Posterior vena cava (tissue), 2 donors: Measurements from ENCODE around the gene NADSYN1. TPM values are rescaled to one million over a fixed set of nuclear protein-coding genes. Genes with fewer than 3 reads are reported as not detected.

Experiments
- DNase-seq: peaks from one replicate; pipeline ENCODE4 v3.0.0-alpha.2; 2020; ENCODE audit warnings: low spot score
- intact Hi-C, 2 donors: fragments of 100-400 bp; cut with DNase I; formaldehyde crosslinking; loops; one replicate each; pipeline versions ENCODE4 v1.14.1 to v1.14.2; 2022 to 2023
- total RNA-seq, 2 donors: library from RNA; stranded (reverse); fragmentation: NEBNext Ultra II Directional; extraction: Animal tissue kit (Norgen Biotek cat#: 25700); gene quantifications; one replicate each; pipeline ENCODE4 v1.2.1, GENCODE V29; 2021
- donor health status: DM: yes; HTN: yes; CAD: no.
- donor health status: DM: yes; HTN: yes; CAD: no.

NADSYN1 gene
- total RNA-seq, 2 donors from 2014 or later, result 38.7 to 48.1 TPM

GRCh38 chr11:71431271-71431670 lies 21.7 kb upstream of the NADSYN1 start:
- DNase-seq, result no peak
- intact Hi-C loops, result no loop called here

GRCh38 chr11:71432761-71433647 lies 20.0 kb upstream of the NADSYN1 start:
- intact Hi-C loops, result no loop called here
- DNase-seq, result no peak

GRCh38 chr11:71433648-71434450 lies 19.2 kb upstream of the NADSYN1 start:
- intact Hi-C loops, result no loop called here

GRCh38 chr11:71434576-71435130 lies 18.4 kb upstream of the NADSYN1 start:
- no peak for DNase-seq
- intact Hi-C loops, result no loop called here

More at GRCh38 chr11:71433648-71434450, 19.2 kb upstream of the NADSYN1 start:
- peak; percentile 91 for DNase-seq

GRCh38 chr11:71435278-71435951 lies 17.6 kb upstream of the NADSYN1 start:
- intact Hi-C loops, result no loop called here
- DNase-seq, result no peak

GRCh38 chr11:71436861-71437260 lies 16.1 kb upstream of the NADSYN1 start:
- intact Hi-C loops, result no loop called here
- DNase-seq, result no peak

GRCh38 chr11:71437399-71437798 lies 15.6 kb upstream of the NADSYN1 start:
- intact Hi-C loops, result no loop called here
- DNase-seq, result no peak

GRCh38 chr11:71437879-71438278 lies 15.1 kb upstream of the NADSYN1 start:
- intact Hi-C loops, result no loop called here
- DNase-seq, result no peak

- intact Hi-C loops, result no loop called here
- no peak for DNase-seq
Measured at GRCh38 chr11:71438650-71439049, 14.4 kb upstream of the NADSYN1 start.

- DNase-seq, result peak; percentile 24
- intact Hi-C loops, result no loop called here
Measured at GRCh38 chr11:71440021-71440755, 12.8 kb upstream of the NADSYN1 start.

GRCh38 chr11:71441251-71441650 lies 11.8 kb upstream of the NADSYN1 start:
- DNase-seq, result peak; percentile 26
- intact Hi-C loops, result no loop called here

GRCh38 chr11:71442123-71442522 lies 10.9 kb upstream of the NADSYN1 start:
- intact Hi-C loops, result no loop called here
- DNase-seq, result peak; percentile 23

- DNase-seq, result peak; percentile 64
- intact Hi-C loops, result no loop called here
Measured at GRCh38 chr11:71442880-71443279, 10.1 kb upstream of the NADSYN1 start.

- peak; percentile 79 for DNase-seq
- intact Hi-C loops, result no loop called here
Measured at GRCh38 chr11:71443736-71444445, 9.1 kb upstream of the NADSYN1 start.

- peak; percentile 42 for DNase-seq
- intact Hi-C loops, result no loop called here
Measured at GRCh38 chr11:71444811-71445210, 8.2 kb upstream of the NADSYN1 start.

GRCh38 chr11:71446150-71446549 lies 6.9 kb upstream of the NADSYN1 start:
- intact Hi-C loops, result no loop called here
- DNase-seq, result no peak

- intact Hi-C loops, result no loop called here
- DNase-seq, result peak; percentile 80
Measured at GRCh38 chr11:71446942-71447688, 5.9 kb upstream of the NADSYN1 start.
